SK-N-SH treated with all-trans-retinoic acid at 6 μM for 48 hours (cell line): ENCODE results near the gene CAMK4.

Source experiments
- ATAC-seq: fragments of 200-7000 bp; cut with Tn5 transposase; 3 replicates; pipeline ENCODE4 v1.9.1; 2020; ENCODE audit warnings: mild to moderate bottlenecking, moderate library complexity
- BACH2 ChIP-seq: fragments of 250-450 bp; sonication (Bioruptor Pico); IDR thresholded peaks from 2 replicates; pipeline ENCODE4 v1.9.0; 2021; ENCODE audit warnings: mild to moderate bottlenecking, borderline replicate concordance
- CREB5 ChIP-seq: fragments of 250-450 bp; sonication (Bioruptor Pico); IDR thresholded peaks from 2 replicates; pipeline ENCODE4 v1.5.1; 2020; ENCODE audit warnings: low read depth, mild to moderate bottlenecking, moderate library complexity
- CSDC2 ChIP-seq: fragments of 250-450 bp; sonication (Bioruptor Pico); IDR thresholded peaks from 2 replicates; pipeline ENCODE4 v1.5.0; 2020; ENCODE audit warnings: mild to moderate bottlenecking, moderate library complexity
- ESRRG ChIP-seq: fragments of 250-450 bp; sonication (Bioruptor Pico); IDR thresholded peaks from 2 replicates; pipeline ENCODE4 v1.6.1; 2021; ENCODE audit warnings: mild to moderate bottlenecking
- GLIS3 ChIP-seq: fragments of 250-450 bp; sonication (Bioruptor Pico); IDR thresholded peaks from 2 replicates; pipeline ENCODE4 v1.5.0; 2020; ENCODE audit warnings: mild to moderate bottlenecking, moderate library complexity
- ISL1 ChIP-seq: fragments of 250-450 bp; sonication (Bioruptor Pico); IDR thresholded peaks from 2 replicates; pipeline ENCODE4 v2.1.2; 2022; ENCODE audit warnings: mild to moderate bottlenecking, moderate library complexity
- OSR1 ChIP-seq: fragments of 250-450 bp; sonication (Bioruptor Pico); IDR thresholded peaks from 2 replicates; pipeline ENCODE4 v1.8.0; 2022; ENCODE audit warnings: moderate library complexity, mild to moderate bottlenecking, inconsistent platforms
- RARB ChIP-seq: fragments of 250-450 bp; sonication (Bioruptor Pico); IDR thresholded peaks from 2 replicates; pipeline ENCODE4 v1.8.0; 2021; ENCODE audit warnings: mild to moderate bottlenecking, moderate library complexity
- SNAI2 ChIP-seq: fragments of 250-450 bp; sonication (Bioruptor Pico); IDR thresholded peaks from 2 replicates; pipeline ENCODE4 v1.5.0; 2020; ENCODE audit warnings: mild to moderate bottlenecking, moderate library complexity
- TCF4 ChIP-seq: fragments of 250-450 bp; sonication (Bioruptor Pico); IDR thresholded peaks from 2 replicates; pipeline ENCODE4 v1.8.0; 2021; ENCODE audit warnings: mild to moderate bottlenecking, moderate library complexity, borderline replicate concordance
- TSHZ2 ChIP-seq: fragments of 250-450 bp; sonication (Bioruptor Pico); IDR thresholded peaks from 2 replicates; pipeline ENCODE4 v1.5.0; 2020; ENCODE audit warnings: mild to moderate bottlenecking, moderate library complexity
- ZC3H10 ChIP-seq: fragments of 250-450 bp; sonication (Bioruptor Pico); IDR thresholded peaks from 2 replicates; pipeline ENCODE4 v1.5.1; 2021; ENCODE audit warnings: mild to moderate bottlenecking, moderate library complexity
- ZFP3 ChIP-seq: fragments of 250-450 bp; sonication (Bioruptor Pico); IDR thresholded peaks from 2 replicates; pipeline ENCODE4 v1.5.0; 2020; ENCODE audit warnings: mild to moderate bottlenecking, moderate library complexity
- ZFP30 ChIP-seq: fragments of 450-650 bp; formaldehyde crosslinking; IDR thresholded peaks from 2 replicates; pipeline ENCODE4 v1.5.0; 2022; ENCODE audit warnings: mild to moderate bottlenecking, moderate library complexity
- ZNF565 ChIP-seq: fragments of 450-650 bp; formaldehyde crosslinking; conservative IDR thresholded peaks from 2 replicates; pipeline ENCODE4 v1.5.0; 2020; ENCODE audit warnings: low read depth, mild to moderate bottlenecking, moderate library complexity
- ZNF70 ChIP-seq: fragments of 450-650 bp; formaldehyde crosslinking; IDR thresholded peaks from 2 replicates; pipeline ENCODE4 v1.5.0; 2020; ENCODE audit warnings: mild to moderate bottlenecking, moderate library complexity
- ZNF8 ChIP-seq: fragments of 450-650 bp; formaldehyde crosslinking; IDR thresholded peaks from 2 replicates; pipeline ENCODE4 v1.5.0; 2020; ENCODE audit warnings: mild to moderate bottlenecking, moderate library complexity
- TF ChIP-seq, protein P1 (sequence below): fragments of 250-450 bp; sonication (Bioruptor Pico); IDR thresholded peaks from 2 replicates; pipeline ENCODE4 v1.5.1; 2021; ENCODE audit warnings: mild to moderate bottlenecking, moderate library complexity
- TF ChIP-seq, protein P2 (sequence below): fragments of 250-450 bp; sonication (Bioruptor Pico); IDR thresholded peaks from 2 replicates; pipeline ENCODE4 v1.8.0; 2020; ENCODE audit warnings: mild to moderate bottlenecking, moderate library complexity, borderline replicate concordance

The CAMK4 gene

DNA sequence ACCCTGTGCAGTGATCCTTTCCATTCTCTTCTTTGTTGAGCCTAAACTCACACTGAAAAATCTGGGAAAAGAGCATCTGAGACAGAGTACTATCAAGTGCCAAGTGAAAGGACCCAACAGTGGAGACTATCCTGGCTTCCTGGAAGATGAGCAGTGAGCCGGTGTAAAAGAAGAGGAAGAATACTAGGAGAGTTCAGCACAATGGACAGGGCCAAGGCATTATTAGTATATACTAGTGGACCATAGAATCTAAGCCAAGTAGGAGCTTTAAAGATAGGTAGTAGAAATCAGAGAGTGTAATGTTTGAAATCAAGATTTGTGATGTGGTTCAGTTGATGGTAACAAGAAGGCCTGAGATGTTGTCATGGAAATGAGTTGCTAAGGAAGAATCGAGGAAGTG, 140.8 kb downstream of the CAMK4 start:
- TF ChIP-seq RARB (CRISPR knock-in tag), result no peak
- no peak for TF ChIP-seq BACH2 (CRISPR knock-in tag)
- no peak for TF ChIP-seq ZNF565 (CRISPR knock-in tag)
- no peak for TF ChIP-seq ZNF70 (CRISPR knock-in tag)
- TF ChIP-seq, protein P1, sequence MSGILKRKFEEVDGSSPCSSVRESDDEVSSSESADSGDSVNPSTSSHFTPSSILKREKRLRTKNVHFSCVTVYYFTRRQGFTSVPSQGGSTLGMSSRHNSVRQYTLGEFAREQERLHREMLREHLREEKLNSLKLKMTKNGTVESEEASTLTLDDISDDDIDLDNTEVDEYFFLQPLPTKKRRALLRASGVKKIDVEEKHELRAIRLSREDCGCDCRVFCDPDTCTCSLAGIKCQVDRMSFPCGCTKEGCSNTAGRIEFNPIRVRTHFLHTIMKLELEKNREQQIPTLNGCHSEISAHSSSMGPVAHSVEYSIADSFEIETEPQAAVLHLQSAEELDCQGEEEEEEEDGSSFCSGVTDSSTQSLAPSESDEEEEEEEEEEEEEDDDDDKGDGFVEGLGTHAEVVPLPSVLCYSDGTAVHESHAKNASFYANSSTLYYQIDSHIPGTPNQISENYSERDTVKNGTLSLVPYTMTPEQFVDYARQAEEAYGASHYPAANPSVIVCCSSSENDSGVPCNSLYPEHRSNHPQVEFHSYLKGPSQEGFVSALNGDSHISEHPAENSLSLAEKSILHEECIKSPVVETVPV (CRISPR knock-in tag), result no peak
- TF ChIP-seq TCF4 (CRISPR knock-in tag), result no peak
- TF ChIP-seq, protein P2, sequence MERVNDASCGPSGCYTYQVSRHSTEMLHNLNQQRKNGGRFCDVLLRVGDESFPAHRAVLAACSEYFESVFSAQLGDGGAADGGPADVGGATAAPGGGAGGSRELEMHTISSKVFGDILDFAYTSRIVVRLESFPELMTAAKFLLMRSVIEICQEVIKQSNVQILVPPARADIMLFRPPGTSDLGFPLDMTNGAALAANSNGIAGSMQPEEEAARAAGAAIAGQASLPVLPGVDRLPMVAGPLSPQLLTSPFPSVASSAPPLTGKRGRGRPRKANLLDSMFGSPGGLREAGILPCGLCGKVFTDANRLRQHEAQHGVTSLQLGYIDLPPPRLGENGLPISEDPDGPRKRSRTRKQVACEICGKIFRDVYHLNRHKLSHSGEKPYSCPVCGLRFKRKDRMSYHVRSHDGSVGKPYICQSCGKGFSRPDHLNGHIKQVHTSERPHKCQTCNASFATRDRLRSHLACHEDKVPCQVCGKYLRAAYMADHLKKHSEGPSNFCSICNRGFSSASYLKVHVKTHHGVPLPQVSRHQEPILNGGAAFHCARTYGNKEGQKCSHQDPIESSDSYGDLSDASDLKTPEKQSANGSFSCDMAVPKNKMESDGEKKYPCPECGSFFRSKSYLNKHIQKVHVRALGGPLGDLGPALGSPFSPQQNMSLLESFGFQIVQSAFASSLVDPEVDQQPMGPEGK (CRISPR knock-in tag), result no peak
- no peak for TF ChIP-seq SNAI2 (CRISPR knock-in tag)
- TF ChIP-seq GLIS3, result no peak
- no peak for TF ChIP-seq ZFP30 (CRISPR knock-in tag)
- no peak for TF ChIP-seq ZNF8 (CRISPR knock-in tag)
- TF ChIP-seq ESRRG, result no peak
- TF ChIP-seq ZFP3 (CRISPR knock-in tag), result no peak
- no peak for TF ChIP-seq TSHZ2 (CRISPR knock-in tag)
- no peak for TF ChIP-seq CREB5 (CRISPR knock-in tag)
- TF ChIP-seq CSDC2 (CRISPR knock-in tag), result no peak
- TF ChIP-seq ISL1 (CRISPR knock-in tag), result no peak
- no peak for TF ChIP-seq OSR1
- no peak for TF ChIP-seq ZC3H10 (CRISPR knock-in tag)
- no peak for ATAC-seq

DNA sequence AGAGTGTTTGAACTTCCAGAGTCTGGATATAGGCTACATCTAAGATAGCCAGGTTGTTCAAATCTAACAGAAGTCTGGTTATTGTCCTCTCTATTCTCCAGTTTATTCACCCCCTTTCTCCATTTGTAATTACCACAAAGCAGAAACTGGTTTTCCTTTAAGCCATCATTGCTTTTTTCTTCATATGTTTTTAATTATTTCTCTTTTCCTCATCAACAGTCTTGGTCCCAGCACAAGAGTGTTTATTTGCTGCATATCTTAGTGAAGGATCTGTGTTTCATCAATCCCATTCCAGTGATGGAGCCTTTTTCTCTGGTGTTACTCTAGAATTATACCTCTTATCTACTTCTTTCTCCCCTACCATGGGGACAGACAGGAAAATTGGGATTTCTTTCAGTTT, 142.2 kb downstream of the CAMK4 start:
- ATAC-seq, result peak; percentile 59; the same call in 1 of the 3 replicates
- TF ChIP-seq TCF4 (CRISPR knock-in tag) (0 out of 2 replicates have a peak, but pooled peaks have one; percentile 24), TSHZ2 (CRISPR knock-in tag) (0 out of 2 replicates have a peak, but pooled peaks have one; percentile 26)
- TF ChIP-seq, protein P2 (CRISPR knock-in tag), result no peak
